Stimulated activated CD4-positive, alpha-beta T cell treated with anti-CD3 and anti-CD28 coated beads, Interleukin-2, amount 100 ng/mL, for 48 hours (primary cell): Measurements from ENCODE around the gene GRIN2B.

Experiments used
- DNase-seq, 2 donors: peaks; one replicate each; pipeline ENCODE4 v3.0.0-alpha.2; 2020

GRIN2B gene

GRCh38 chr12:13956060-13956590 is 25.3 kb downstream of the GRIN2B start:
- DNase-seq, result no peak

GRCh38 chr12:13952096-13952495 is 29.3 kb downstream of the GRIN2B start:
- no peak for DNase-seq

- no peak for DNase-seq
Observed at GRCh38 chr12:13950502-13950901, 30.9 kb downstream of the GRIN2B start.

- DNase-seq, result no peak
Observed at GRCh38 chr12:13948621-13949020, 32.8 kb downstream of the GRIN2B start.

GRCh38 chr12:13947276-13947946 is 34.0 kb downstream of the GRIN2B start:
- no peak for DNase-seq

- DNase-seq, result no peak
Observed at GRCh38 chr12:13945641-13946040, 35.8 kb downstream of the GRIN2B start.

GRCh38 chr12:13945236-13945635 is 36.2 kb downstream of the GRIN2B start:
- DNase-seq, result no peak

DNA sequence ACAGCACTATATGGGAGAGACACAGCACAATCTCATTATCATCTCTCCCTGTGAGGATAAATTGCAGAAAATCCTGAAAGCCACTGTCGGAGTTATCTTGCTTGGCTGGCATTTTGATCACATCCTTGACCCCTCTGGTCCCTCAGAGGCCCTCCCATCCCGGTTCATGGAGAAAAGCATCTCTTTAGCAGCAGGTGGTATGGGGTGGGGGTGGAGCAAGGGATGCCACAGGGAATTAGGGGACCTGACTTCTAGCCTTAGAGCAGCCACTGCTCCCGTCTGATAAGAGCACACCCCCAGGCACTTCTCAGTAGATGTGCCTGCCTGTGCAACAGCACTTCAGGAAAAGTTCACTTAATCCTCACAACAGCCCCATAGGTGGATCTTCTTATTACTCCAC is 38.6 kb downstream of the GRIN2B start:
- DNase-seq, result no peak

DNA sequence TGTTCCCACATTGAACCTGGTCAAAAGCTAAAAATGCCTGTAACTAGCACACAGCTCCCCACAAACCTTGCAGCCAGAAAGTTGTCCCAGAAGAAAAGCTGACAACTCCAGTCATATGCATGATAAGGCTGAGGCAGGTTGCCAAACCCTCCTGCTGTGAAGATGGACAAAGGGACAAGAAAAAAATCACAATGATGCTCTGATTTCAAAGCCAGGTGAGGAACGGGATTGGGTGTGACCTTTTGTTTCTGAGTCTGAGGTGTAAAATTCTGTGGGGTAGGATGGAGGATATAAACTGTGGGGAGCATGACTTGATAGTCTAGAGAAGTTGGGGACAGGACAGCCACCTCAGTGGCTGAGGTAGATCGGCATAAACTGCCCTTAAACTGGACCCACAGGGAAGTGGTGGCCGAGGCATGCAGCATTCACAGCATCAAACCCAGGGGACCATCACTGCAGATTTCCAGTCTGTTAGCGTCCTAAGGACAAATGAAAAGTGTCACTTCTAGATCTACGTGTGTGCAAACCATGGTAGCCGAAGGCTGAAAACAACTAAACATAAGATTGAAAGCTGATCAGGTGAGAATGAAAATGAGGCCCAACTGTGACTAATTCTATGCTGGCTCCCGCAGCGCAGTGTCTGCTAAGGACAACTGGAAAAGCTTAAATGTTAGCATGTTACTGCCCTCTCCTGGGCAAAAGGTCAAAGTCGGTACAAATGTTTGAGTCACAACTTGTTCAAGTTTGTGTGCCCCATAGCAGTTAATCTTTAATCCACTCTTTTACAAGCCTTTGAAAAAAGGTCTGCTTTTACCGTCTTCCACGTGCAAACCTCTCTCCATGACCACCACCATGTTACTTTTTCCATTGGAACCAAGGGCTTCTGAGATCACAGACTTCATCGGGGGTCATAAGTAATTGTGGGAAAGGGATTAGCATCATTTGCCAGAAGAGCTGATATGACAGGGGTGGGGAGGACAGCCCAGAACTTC is 39.8 kb downstream of the GRIN2B start:
- DNase-seq, result peak in 1 of 2 donors; percentile 1

GRCh38 chr12:13940335-13940865 is 41.0 kb downstream of the GRIN2B start:
- DNase-seq, result no peak

GRCh38 chr12:13937735-13938134 is 43.7 kb downstream of the GRIN2B start:
- no peak for DNase-seq

DNA sequence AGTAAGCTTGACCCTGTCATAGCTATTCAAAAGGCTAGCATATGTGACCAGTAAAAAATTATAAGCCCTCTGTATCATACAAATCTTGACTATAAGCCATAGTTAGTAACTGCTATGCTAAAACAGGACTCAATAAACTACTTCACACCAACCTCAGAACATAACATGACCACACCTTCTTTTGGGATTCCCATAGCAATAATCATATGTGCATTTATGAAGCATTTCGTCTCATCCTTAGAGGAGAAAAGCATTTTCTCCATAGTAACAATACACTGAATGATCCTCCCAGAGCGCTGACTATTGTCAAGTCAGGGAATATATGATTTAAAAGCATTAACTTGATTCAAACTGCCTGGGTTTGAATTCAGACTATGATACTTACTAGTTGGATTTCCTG is 46.2 kb downstream of the GRIN2B start:
- no peak for DNase-seq
